Iris pigment epithelial cell (primary cell): Measurements from ENCODE around the gene SRL.

Experiments used
- DNase-seq: peaks from one replicate; pipeline ENCODE4 v3.0.0-alpha.2; 2011; ENCODE audit warnings: low read depth

Gene SRL

DNA sequence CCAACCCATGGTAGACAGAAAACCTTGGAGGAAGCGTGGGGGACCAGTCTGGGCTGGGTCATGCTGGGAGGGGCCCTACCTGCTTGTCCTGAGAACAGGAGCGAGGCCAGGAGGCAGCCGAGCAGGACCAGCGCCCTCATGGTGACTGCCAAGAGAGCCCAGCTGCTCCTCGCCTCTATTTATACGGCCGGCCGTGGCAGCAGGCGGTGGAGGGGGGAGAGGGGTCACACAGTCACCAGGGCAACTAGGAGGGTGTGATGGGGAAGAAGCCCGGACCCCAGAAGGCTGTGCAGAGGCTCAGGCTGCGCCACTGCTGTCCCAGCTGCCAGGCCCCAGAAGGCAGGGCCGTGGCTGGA, at the start of gene SRL:
TSS of gene SRL (minus strand) at position 153 of the 356 bp plus-strand sequence. CDS start at position 140, 13 bp downstream.
- no peak for DNase-seq

DNA sequence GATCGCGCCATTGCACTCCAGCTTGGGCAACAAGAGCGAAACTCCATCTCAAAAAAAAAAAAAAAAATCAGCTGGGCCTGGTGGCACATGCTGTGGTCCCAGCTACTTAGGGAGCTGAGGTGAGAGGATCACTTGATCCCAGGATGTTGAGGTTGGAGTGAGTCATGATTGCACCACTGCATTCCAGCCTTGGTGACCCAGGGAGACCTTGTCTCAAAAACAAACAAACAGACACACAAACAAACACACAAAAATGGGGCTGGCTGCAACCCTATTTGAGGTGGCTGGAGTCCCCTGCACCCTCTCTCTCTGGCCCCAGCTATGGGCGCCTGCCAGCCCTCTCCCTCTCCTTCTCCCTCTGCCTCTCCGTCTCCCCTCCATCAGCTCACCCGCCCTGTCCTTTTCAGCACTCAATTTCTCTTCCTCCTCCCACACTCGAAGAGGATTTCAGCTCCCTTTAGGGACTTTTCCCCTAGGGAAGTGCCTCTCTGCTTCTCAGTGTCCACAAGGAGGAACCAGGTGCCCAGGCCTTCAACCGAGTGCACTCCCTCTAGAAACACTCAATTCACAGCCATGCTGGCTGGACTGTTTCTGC, 48.5 kb upstream of the SRL start:
- peak; percentile 75 for DNase-seq

DNA sequence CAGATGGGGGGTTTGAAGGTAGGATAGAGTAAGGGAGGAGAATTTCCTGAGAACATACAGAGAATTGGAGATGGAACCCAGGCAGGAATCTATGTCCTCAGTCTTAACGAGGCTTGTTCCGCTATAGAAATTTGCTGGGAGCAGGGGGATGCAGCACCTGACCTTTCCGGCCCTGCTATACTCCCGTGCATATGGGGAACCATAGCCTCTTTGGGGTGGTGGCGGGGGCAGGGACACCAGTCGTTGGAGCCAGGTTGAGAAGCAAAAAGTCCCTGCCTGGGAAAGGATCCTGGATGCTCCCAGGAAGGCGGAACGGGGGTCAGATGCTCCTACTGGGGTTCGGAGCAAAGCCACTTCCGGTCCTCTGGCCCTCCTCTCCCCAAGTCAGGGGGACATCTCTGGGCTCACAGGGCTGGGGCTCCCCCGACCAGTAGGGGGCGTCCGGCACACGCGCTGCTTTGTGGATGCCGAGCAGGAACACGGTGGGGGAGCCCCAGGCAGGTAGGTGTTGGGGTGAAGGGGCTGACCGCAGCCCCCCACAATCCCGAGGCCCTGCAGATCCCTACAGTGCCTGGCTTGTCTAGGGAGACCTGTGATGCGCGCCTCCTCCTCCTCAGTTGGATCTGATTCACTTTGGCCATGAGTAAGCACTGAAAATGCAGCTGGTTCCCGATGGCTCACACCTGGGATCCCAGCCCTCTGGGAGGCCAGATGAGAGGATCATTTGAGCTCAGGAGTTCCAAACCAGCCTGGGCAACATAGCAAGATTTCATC, 46.5 kb upstream of the SRL start:
- DNase-seq = peak; percentile 47

DNA sequence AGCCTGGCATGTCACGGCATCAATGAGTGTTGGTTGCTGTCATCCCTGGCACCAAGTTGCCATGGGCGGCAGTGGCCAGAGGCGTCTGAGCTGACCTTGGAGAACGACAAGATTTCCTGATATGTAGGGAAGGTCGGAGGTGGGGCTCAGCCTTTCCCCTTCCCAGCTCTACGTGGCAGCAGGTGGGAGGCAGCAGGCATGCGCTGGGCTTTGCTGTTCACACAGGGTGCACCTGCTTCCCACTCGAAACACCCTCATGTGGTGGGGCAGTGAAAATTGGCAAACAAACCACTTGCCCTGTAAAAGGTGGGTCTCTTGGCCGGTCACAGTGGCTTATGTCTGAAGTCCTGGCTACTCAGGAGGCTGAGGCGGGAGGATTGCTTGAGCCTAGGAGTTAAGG, 43.3 kb upstream of the SRL start:
- no peak for DNase-seq

DNA sequence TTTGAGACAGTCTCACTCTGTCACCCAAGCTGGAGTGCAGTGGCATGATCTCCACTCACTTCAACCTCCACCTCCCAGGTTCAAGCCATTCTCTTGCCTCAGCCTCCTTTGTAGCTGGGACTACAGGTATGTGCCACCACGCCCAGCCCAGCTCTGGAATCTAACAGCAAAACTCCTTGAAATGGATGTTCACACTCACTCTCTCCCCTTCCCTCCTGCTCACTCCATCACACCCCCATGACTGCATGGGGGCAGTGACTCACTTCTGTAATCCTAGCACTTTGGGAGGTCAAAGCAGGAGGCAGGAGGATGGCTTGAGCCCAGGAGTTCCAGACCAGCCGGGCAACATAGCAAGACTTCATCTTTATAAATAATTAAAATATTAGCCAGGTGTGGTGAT, 42.1 kb upstream of the SRL start:
- DNase-seq = peak; percentile 46

DNA sequence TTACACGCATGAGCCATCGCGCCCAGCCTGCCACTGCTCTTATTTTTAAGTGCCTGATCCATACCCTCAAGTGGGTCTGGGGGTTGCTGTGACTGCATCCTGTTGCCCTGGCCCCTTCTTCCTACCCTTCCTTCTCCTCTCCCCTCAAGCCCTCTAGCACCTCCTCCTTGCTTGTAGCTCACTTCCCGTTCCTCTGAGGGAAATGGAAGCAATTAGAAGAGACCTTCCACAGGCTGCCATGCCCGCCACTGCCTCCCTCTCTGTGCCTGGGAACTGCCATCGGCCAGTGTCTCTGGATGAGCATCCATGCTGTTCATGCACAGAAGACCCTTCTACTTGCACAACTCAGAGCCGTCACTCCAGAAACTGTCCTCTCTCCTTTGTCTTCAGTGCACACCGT, 41.6 kb upstream of the SRL start:
- no peak for DNase-seq

DNA sequence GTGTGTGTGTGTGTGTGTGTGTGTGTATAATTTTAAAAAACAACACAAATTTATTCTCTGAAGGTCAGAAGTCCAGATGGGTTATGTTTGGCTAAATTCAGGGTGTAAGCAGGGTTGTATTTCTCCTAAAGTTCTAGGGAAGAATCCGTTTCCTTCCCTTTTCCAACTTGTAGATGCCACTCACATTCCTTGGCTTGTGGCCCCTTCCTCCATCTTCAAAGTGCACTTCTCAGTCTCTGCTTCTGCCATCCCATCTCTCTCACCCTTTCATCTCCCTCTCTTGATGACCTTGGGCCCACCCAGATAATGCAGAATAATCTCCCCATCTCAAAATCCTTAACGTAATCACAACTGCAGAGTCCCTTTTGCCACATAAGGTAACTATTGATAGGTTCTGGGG, 38.7 kb upstream of the SRL start:
- no peak for DNase-seq

DNA sequence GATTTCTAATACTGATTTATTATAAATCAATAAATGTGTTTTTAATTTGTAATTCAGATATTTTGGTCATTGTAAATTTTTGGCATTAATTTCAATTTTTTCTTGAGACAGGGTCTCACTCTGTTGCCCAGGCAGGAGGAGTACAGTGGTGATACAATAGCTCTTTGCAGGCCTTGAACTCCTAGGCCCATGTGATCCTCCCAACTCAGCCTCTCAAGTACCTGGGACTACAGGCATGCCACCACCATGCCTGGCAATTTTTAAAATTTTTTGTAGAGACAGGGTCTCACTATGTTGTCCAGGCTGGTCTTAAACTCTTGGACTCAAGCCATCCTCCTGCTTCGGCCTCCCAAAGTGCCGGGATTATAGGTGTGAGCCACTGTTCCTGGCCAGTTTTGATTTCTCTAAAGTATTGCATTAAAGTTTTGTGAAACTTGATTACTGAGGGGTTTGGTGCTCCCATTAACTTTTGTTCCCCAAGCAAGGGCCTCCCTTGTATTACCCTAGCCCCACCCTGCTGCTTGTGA, 36.2 kb upstream of the SRL start:
- DNase-seq = no peak

DNA sequence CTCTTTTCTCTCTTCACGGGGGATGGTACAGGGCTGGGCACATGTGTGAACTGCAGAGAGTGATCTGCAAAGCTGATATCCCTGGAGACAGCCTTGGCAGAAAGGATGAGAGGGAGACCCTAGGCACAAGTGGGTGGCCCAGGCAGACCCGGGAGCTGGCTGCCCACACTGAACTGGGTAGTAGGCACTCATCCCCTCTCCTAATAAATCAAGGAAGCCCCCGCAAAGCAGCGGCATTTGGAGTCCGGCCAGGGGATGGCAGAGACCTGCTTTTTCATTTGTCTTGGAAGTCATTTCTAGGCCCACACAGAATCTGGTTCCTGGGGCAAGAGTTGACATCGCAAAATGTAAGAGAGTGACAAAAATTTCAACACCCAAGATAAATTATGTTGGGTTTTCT, 34.0 kb upstream of the SRL start:
- DNase-seq = no peak

DNA sequence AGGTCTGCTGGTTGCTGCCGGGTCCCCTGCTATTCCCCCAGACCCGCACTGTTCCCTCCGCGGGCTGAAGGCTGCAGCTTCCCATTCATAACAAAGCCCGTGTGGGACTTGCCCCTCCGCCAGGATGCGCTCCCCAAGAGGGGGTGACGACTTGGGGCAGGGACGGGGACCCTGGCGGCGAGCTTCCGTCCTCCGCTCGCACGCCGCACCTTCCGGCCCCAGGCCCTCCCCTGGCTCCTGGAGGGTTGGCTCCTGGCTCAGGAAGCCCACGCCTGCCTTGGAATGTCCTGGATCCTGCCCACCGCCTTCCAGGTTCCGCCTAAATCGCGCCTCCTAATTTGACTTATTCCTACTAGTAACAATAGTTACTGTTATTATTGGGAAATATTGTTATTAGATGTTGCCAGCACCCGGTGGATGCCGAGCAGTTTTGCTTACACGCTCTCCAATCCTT, 32.0 kb upstream of the SRL start:
- DNase-seq = no peak

DNA sequence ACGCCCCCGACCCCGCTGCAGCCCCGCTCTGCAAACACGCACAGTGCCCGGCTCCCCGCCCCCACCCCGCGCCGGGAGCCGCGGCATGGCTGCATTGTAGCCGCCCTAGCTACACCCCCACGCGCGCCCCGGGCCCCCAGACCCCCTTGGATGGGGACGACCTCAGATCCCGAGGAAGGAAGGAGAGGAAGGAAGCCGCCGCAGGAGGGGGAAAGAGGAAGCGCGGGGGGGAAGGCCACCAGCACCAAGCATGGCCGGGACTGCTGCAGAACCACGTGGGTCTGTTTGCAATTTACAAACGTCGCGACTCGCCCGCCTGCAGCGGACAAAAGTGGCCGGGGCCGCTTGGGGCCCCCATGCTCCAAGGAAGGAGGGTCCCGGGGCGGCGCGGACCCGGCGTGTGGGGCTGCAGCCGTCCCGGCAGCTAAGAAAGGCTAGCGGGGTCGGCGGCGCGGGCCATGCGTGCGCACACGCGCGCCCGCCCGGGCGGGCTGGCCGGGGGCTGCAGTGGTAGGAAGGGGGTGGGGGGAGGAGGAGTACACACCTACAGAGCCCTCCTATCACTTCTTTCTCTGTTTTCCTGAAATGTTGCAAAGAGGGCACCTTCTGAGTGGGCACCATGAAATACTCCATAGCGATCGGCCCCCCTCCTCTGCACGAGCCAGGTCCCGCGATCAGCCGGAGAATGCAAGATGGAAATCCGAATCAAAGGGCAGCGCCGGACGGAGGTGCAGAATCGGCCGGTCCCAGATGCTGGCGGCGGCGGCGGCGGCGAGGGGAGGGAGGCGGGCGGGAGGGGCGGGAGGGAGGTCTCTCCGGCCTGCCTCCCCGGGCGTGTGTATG, 30.5 kb upstream of the SRL start:
- DNase-seq = peak; percentile 36

DNA sequence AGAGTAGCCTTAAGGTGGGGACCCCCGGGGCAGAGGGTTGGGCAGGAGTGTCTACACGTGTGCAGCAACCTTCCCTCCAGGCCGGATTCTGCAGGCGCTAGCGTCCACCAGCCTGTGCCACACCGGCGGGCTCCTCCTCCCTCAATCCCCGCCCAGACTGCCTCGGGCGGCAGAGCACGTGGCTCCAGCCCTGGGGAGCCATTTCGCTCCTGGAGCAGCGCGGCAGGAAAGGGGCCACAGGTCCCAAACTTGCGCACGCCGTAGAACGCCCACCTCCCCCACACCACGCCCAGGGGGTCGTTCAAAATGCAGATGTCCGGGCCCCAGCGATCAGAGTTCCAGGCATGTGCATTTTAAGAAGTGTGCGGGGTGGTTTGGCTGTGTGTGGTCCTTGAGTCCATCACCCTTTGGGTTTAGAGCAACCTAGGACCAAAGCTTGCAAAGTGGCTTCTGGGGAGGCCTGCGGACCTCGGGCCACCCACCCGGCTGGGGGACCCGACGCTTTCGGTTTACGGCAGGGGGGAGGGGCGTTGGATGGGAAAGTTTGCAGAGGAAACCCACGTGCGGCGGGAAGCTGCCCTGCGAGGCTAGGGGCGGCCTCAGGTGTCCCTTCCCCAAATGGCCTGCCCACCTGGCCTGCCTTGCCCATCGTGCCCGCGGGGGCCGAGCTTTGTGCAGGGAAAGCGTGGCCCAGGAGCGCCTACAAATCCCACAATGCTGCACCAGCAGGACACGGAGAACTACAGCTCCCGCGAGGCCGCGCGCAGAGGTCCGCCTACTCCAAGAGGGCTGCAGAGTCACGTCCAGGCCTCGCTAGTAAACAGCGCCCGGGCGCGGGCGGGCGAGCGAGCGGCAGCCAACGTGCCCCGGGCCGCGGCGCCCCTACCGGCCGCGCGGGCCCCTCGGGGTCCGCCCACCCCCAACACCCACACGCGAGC, 29.6 kb upstream of the SRL start:
- DNase-seq = peak; percentile 96

DNA sequence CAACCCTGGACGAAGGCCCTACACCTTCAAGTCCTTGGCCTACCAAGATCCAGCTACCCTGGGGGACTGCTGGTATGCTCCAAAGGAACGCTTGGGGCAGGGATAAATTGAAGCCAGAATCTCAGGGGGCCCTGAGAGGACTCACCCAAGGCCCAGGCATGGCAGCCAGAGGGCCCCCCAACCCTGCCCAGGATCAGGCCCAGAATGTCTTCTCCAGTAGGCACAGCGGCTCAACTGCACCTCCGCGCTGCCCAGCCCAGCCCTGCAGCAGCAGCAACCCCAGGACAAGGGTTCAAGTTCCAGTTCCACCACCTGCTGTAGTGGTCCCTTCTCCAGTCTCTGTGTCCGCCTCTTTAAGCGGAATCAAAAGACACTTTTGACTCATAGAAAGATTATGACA, 28.7 kb upstream of the SRL start:
- DNase-seq = no peak

DNA sequence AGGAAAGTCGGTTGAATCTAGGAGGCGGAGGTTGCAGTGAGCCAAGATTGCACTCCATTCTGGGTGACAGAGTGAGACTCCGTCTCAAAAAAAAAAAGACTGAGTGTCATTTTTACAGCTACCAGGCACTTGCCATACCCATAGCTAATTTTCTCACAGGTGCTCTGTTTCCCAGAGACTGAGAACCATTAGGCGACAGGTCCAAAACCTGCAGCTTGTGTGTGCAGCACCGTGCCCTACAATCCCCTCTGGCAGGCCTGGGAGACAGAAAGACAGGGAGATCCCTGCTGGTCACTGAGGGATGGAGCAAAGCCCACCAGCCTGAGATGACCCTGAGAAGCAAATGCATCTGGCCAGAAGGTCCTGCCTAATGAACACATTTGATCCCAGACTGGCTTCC, 28.2 kb upstream of the SRL start:
- no peak for DNase-seq

DNA sequence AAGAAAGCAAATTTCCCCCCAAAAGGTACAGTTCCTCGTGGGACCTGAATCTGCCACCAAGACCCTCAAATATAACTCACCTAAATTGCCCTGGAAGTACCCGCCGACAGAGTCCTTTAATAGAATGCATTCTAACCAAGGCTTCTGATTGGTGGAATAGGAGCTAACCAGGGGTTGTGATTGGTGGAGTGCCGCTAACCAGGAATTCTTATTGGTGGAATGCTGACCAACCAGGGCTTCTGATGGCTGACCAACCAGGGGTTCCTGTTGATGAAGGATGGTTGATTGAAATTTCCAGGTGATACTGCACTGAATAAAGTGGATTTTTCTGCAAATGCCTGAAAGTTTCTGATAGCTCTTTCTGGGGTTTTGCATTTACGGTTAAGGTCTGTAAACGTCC, 24.5 kb upstream of the SRL start:
- DNase-seq = peak; percentile 23

DNA sequence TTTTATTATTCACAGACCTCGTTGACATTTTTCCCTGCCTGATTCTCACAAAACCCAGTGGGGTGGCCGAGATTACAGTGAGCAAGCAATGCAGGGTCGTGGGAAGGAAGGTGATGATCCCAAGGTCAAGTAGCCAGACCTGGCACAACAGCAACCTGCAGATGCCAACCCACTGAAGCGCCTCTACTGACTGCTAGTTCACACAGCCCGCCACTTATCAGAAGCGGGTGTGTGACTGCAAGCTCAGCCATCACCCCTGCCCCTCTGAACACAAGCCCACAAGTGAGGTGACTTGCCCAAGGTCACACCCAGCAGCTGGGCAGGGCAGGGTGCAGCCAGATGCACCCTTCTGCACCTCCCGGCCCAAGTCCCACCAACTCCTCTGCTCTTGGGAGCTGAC, 23.8 kb upstream of the SRL start:
- no peak for DNase-seq

DNA sequence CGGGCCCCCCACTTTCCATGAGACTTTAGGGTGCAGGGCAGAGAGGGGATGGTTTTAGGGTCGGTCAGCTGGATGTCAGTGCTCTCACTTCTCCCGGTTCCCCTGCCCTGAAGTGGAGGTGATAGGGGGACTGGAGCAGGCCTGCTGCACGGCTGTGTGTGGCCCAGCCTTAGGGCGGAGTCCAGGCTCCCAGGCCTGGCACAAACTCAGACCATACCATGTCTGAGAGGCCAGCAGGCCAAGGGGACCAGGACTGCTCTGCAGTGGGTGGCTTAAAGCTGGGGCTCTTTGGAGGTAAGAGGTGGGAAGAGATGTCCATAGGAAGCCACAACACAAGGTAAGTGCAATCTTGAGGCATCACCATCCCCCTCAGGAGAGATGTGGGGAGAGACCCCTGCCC, 22.7 kb upstream of the SRL start:
- no peak for DNase-seq

DNA sequence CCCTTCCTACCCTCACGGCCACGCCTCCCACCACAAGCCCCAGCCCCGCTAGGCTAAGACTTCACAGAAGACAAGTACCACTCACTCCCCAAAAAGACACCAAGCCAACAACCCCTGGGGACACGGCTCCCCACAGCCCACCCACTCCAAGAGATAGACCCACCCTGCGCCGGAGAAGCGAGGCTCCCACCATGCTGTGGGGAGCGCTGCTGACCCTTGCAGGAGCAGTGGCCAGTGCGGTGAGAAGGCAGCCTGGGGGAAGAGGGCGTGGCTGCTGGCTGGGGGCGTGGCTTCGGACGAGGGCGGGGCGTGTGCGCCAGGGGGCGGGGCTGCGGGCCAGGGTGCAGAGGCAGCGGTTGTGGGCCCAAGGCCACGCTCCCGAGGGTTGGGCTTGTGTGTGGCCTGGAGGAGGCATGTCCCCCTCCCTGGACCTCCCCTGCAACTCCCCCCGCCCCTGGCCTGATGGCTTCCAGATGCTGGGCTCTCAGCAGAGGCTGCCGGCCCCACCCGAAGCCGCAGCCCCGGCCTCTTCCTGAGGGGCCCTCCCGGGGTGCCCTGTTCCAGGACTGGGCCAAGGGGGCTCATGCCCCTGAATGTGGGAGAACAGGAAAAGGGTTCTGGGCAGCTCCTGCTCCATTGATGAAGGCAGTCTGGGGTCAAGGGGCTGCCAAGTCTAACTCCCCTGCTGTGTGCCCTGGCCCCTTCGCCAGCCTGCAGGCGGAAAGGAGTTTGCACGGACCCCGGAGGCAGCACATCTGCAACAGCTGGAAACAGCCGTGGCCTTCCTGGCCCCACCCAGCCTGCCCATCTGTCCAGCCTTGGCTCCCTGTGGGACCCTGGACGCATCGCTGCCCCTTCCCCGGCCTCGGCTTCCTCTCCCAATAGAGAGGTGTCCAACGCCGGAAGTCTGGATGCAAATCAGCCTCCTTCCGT, 21.9 kb upstream of the SRL start:
- peak; percentile 70 for DNase-seq

DNA sequence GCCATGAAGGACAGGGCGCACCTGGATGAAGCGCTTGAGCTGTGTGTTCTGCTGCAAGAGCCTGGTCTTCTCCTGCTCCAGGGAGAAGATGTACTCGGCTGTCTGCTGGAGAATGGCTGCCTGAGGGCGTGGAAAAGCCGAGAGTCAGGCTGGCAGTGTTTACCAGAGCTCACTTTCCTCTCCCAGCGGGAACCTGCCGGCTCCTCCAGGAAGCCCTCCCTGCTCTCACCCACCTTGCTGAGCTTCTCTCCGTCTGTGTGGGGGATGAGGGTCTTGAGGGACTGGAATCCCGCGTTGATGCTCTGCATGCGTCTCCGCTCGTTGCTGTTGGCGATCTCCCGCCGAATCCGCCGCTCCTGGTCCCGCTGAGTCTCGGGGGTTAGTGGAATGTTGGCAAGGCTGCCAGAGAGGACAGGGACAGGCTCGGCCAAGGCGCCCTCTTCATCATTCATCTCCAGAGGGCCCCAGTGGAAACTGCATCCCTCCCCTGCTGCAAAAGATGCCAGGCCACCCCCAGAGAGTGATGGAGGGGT, 20.5 kb upstream of the SRL start:
- no peak for DNase-seq

DNA sequence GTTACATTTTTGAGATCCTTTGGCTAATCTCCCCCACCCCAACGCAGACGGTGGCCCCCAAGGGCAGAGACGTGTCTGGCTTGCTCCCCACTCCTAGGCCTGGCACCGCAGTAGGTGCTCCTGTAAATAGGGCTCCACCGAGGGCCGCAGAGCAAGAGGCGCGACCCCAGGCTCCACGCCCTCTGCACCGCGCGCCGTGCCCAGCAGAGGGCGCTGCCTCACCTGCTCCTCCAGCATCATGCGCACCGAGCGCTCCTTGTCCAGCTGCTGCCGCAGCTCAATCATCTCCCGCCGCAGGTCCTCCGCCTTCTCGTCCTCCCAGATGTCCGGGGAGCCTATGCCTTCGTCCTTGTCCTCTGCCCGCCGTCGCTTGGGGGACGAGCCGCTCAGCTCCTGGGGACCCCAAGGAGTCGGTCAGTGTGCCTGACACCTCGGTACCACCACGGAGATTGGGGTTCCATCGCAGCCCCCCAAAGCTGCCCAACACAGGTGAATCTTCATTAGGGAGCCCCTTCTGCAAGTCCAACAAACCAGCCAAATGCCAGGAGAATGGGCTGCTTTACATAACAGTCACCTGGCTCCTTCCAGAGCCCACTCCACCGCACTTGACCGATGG, 19.8 kb upstream of the SRL start:
- no peak for DNase-seq
